CD14-positive monocyte (primary cell): ENCODE data around the gene HSPH1. TPM values are rescaled to one million over a fixed set of nuclear protein-coding genes. Genes with fewer than 3 reads are reported as not detected.

Source experiments
- DNase-seq, 3 donors: peaks; one replicate each; pipeline ENCODE4 v3.0.0-alpha.2; 2011 to 2022
- H2AFZ ChIP-seq: 2 replicates; pipeline ENCODE4 v1.6.0; 2012; ENCODE audit warnings: mild to moderate bottlenecking, low read depth, low read length, inconsistent platforms; ENCODE audit not compliant: insufficient read depth, poor library complexity, severe bottlenecking
- H3K27ac ChIP-seq, 2 donors: 1 replicate in 1 of 2; 2 replicates in 1 of 2; pipeline ENCODE4 v1.5.1; 2012 to 2013; ENCODE audit warnings: low read length in 2 of 2, control low read depth in 1 of 2, inconsistent platforms in 1 of 2, low read depth in 1 of 2, mild to moderate bottlenecking in 1 of 2
- H3K27me3 ChIP-seq, 2 donors: one replicate each; pipeline versions ENCODE4 v1.6.0 to v1.6.1; 2011 to 2013; ENCODE audit warnings: low read length in 2 of 2; ENCODE audit not compliant: control insufficient read depth in 2 of 2, insufficient read depth in 2 of 2
- H3K36me3 ChIP-seq, 2 donors: replicated peaks in 1 of 2; 1 replicate in 1 of 2; 2 replicates in 1 of 2; pipeline versions ENCODE4 v1.5.1 to v1.6.1; 2012 to 2013; ENCODE audit warnings: low read length in 2 of 2, control low read depth in 1 of 2, inconsistent platforms in 1 of 2, mild to moderate bottlenecking in 1 of 2; ENCODE audit not compliant: insufficient read depth in 2 of 2, control insufficient read depth in 1 of 2
- H3K4me1 ChIP-seq, 2 donors: 1 replicate in 1 of 2; 2 replicates in 1 of 2; pipeline versions ENCODE4 v1.5.1 to v1.6.1; 2012 to 2013; ENCODE audit warnings: low read length in 2 of 2, control low read depth in 1 of 2, inconsistent platforms in 1 of 2, mild to moderate bottlenecking in 1 of 2, moderate library complexity in 1 of 2; ENCODE audit not compliant: insufficient read depth in 2 of 2, control insufficient read depth in 1 of 2
- H3K4me2 ChIP-seq: replicated peaks from 2 replicates; pipeline ENCODE3; 2012; ENCODE audit warnings: low read length, moderate library complexity, mild to moderate bottlenecking; ENCODE audit not compliant: poor library complexity, severe bottlenecking; ENCODE audit errors: extremely low read depth
- H3K4me3 ChIP-seq, 3 experiments: fragments of 200-600 bp in 1 of 3; sonication (generic) in 1 of 3; replicated peaks in 1 of 3; 1 replicate in 2 of 3; 2 replicates in 1 of 3; pipeline ENCODE4 v1.5.1; 2011 to 2013; ENCODE audit warnings: low read length in 3 of 3, mild to moderate bottlenecking in 3 of 3, control low read depth in 2 of 3, low read depth in 2 of 3, inconsistent platforms in 1 of 3, moderate library complexity in 1 of 3
- H3K79me2 ChIP-seq: 2 replicates; pipeline ENCODE4 v1.6.0; 2012; ENCODE audit warnings: mild to moderate bottlenecking, control low read depth, inconsistent platforms, low read length, moderate library complexity; ENCODE audit not compliant: insufficient read depth
- H3K9ac ChIP-seq: 2 replicates; pipeline ENCODE4 v1.6.0; 2017; ENCODE audit warnings: low read length, mild to moderate bottlenecking; ENCODE audit not compliant: insufficient read depth, poor library complexity, severe bottlenecking
- H3K9me3 ChIP-seq, 2 donors: replicated peaks in 1 of 2; 1 replicate in 1 of 2; 2 replicates in 1 of 2; pipeline versions ENCODE4 v1.5.1 to v1.6.1; 2012 to 2013; ENCODE audit warnings: low read length in 2 of 2, control low read depth in 1 of 2; ENCODE audit not compliant: control insufficient read depth in 1 of 2, insufficient read depth in 1 of 2
- H4K20me1 ChIP-seq: 2 replicates; pipeline ENCODE4 v1.6.0; 2012; ENCODE audit warnings: mild to moderate bottlenecking, low read length, control low read depth, moderate library complexity; ENCODE audit not compliant: insufficient read depth
- H3K27ac Mint-ChIP-seq, 7 donors: one replicate each; pipeline ENCODE4 v1.8.0; 2020; ENCODE audit warnings: mild to moderate bottlenecking in 7 of 7, mixed read lengths in 7 of 7, moderate library complexity in 6 of 7, inconsistent platforms in 2 of 7
- H3K27me3 Mint-ChIP-seq, 3 donors: one replicate each; pipeline ENCODE4 v1.8.0; 2021 to 2022; ENCODE audit warnings: low read depth in 3 of 3, mild to moderate bottlenecking in 3 of 3, mixed read lengths in 3 of 3, moderate library complexity in 3 of 3, inconsistent platforms in 1 of 3
- H3K36me3 Mint-ChIP-seq, 2 donors: one replicate each; pipeline ENCODE4 v1.8.0; 2020; ENCODE audit warnings: mixed read lengths in 2 of 2, inconsistent platforms in 1 of 2, mild to moderate bottlenecking in 1 of 2
- H3K4me1 Mint-ChIP-seq: one replicate; pipeline ENCODE4 v1.8.0; 2020; ENCODE audit warnings: mild to moderate bottlenecking, mixed read lengths
- H3K4me3 Mint-ChIP-seq, 2 donors: one replicate each; pipeline ENCODE4 v1.8.0; 2020; ENCODE audit warnings: mild to moderate bottlenecking in 2 of 2, mixed read lengths in 2 of 2, moderate library complexity in 1 of 2
- H3K9me3 Mint-ChIP-seq, 7 donors: one replicate each; pipeline ENCODE4 v1.8.0; 2020 to 2022; ENCODE audit warnings: mixed read lengths in 7 of 7, mild to moderate bottlenecking in 6 of 7, moderate library complexity in 6 of 7, inconsistent platforms in 2 of 7
- WGBS: methylation state at CpG from one replicate; pipeline ENCODE4 v1.1.5; 2013; ENCODE audit warnings: missing lambda C conversion rate; ENCODE audit not compliant: insufficient coverage; 5-methylcytosine and 5-hydroxymethylcytosine counted together
- intact Hi-C, 2 donors: fragments of 100-400 bp; cut with micrococcal nuclease; formaldehyde crosslinking; loops; one replicate each; pipeline versions ENCODE4 v1.15.0 to v1.15.1; 2023
- polyA plus RNA-seq, 3 donors: library from polyadenylated mRNA; depleted of rRNA in 1 of 3; unstranded in 2 of 3; stranded (reverse) in 1 of 3; fragments of 300-500 nt in 2 of 3; fragments of >200 nt in 1 of 3; fragmentation: Illumina TruSeq in 2 of 3; gene quantifications; 1 replicate in 2 of 3; 2 replicates in 1 of 3; pipeline ENCODE4 v1.2.3, GENCODE V29; 2012 to 2021
- TF ChIP-seq, protein P1 (sequence below): fragments of 200-600 bp; IDR thresholded peaks from one replicate; pipeline ENCODE4 v1.8.0; 2022; ENCODE audit warnings: antibody characterized with exemption, mild to moderate bottlenecking

HSPH1 gene
- polyA plus RNA-seq, 3 donors, result 7.4 to 11.3 (median 9.1) TPM

DNA sequence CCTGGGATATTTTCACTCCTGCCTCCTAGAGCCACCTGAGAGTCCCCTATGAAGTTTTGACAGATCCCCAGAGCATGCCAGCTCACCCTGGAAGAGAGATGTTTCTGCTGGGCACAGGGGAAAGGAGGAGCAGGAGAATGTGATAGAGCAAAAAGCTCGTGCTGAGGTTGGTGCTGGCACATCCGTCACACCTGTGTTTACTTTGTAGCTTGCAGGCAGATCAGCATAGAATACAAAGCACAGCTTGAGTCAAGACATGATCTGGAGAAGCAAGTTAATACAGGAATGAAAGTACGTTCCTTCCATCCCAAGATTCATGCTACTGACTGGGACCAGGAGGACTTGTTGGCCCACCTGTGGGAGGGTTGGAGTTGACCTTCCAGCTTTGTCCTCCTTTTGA, 46.1 kb downstream of the HSPH1 start:
- H3K4me2 ChIP-seq, result no peak overlapping the region
- H3K79me2 ChIP-seq, result no peaks in the 10 kb centered on the region
- no peak overlapping the region for H3K9ac ChIP-seq
- WGBS, result 86% methylated on average over 2 of the region's 3 CpGs
- Mint-ChIP-seq H3K27ac (no peak overlapping the region), H3K9me3 (peaks cover 0 to 3% (median 0%) of the 10 kb centered on the region in 7 donors), H3K27me3 (peaks cover 9 to 29% (median 13%) of the 10 kb centered on the region in 3 donors), H3K4me1 (peaks cover 10% of the 10 kb centered on the region), H3K36me3 (no peaks in the 10 kb centered on the region), H3K4me3 (no peak overlapping the region)
- H3K9me3 ChIP-seq, result no peaks in the 10 kb centered on the region
- H4K20me1 ChIP-seq, result no peaks in the 10 kb centered on the region
- H3K27ac ChIP-seq, result no peak overlapping the region
- H3K4me3 ChIP-seq, result no peak overlapping the region
- intact Hi-C loops, result no loop called here
- H2AFZ ChIP-seq, result no peak overlapping the region
- H3K36me3 ChIP-seq, result no peaks in the 10 kb centered on the region
- peaks cover 6 to 8% of the 10 kb centered on the region in 2 donors for H3K4me1 ChIP-seq
- peaks cover 2% of the 10 kb centered on the region in 2 donors for H3K27me3 ChIP-seq
- no peak for DNase-seq
- TF ChIP-seq, protein P1, sequence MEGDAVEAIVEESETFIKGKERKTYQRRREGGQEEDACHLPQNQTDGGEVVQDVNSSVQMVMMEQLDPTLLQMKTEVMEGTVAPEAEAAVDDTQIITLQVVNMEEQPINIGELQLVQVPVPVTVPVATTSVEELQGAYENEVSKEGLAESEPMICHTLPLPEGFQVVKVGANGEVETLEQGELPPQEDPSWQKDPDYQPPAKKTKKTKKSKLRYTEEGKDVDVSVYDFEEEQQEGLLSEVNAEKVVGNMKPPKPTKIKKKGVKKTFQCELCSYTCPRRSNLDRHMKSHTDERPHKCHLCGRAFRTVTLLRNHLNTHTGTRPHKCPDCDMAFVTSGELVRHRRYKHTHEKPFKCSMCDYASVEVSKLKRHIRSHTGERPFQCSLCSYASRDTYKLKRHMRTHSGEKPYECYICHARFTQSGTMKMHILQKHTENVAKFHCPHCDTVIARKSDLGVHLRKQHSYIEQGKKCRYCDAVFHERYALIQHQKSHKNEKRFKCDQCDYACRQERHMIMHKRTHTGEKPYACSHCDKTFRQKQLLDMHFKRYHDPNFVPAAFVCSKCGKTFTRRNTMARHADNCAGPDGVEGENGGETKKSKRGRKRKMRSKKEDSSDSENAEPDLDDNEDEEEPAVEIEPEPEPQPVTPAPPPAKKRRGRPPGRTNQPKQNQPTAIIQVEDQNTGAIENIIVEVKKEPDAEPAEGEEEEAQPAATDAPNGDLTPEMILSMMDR, result no peak

GRCh38 chr13:31114641-31115040, 47.1 kb downstream of the HSPH1 start:
- Mint-ChIP-seq H3K36me3 (no peaks in the 10 kb centered on the region), H3K9me3 (peaks cover 0 to 3% (median 0%) of the 10 kb centered on the region in 7 donors), H3K27ac (no peak overlapping the region), H3K4me1 (peaks cover under 1% of the 10 kb centered on the region), H3K27me3 (peaks cover 9 to 29% (median 12%) of the 10 kb centered on the region in 3 donors), H3K4me3 (no peak overlapping the region)
- peaks cover 2% of the 10 kb centered on the region in 2 donors for H3K27me3 ChIP-seq
- H3K9ac ChIP-seq, result no peak overlapping the region
- H3K36me3 ChIP-seq, result no peaks in the 10 kb centered on the region
- DNase-seq, result no peak
- TF ChIP-seq, protein P1, result no peak
- H3K4me3 ChIP-seq, result no peak overlapping the region
- no peaks in the 10 kb centered on the region for H3K79me2 ChIP-seq
- H3K4me1 ChIP-seq, result no peaks in the 10 kb centered on the region
- intact Hi-C loops, result no loop called here
- H3K9me3 ChIP-seq, result no peaks in the 10 kb centered on the region
- no peak overlapping the region for H2AFZ ChIP-seq
- 60% methylated on average over 1 of the region's 4 CpGs for WGBS
- H3K4me2 ChIP-seq, result no peak overlapping the region
- H4K20me1 ChIP-seq, result no peaks in the 10 kb centered on the region
- H3K27ac ChIP-seq, result no peak overlapping the region
